Ureter (tissue), 1 donor: ENCODE data around the gene ZNF331. TPM values are rescaled to one million over a fixed set of nuclear protein-coding genes. Genes with fewer than 3 reads are reported as not detected.
"Not testable (repeated sequence)": the region's sequence is repeated elsewhere in the genome, so short reads cannot be mapped to it uniquely, and the experiment has no call there.

Experiments
- DNase-seq: peaks from one replicate; pipeline ENCODE4 v3.0.0-alpha.2; 2020; ENCODE audit warnings: low spot score
- total RNA-seq: library from RNA; stranded (reverse); gene quantifications from one replicate; pipeline ENCODE4 v1.2.4, GENCODE V29; 2023
- donor health status: DM: yes; HTN: yes; CAD: no.

ZNF331 gene
- 23.9 TPM for total RNA-seq

DNA sequence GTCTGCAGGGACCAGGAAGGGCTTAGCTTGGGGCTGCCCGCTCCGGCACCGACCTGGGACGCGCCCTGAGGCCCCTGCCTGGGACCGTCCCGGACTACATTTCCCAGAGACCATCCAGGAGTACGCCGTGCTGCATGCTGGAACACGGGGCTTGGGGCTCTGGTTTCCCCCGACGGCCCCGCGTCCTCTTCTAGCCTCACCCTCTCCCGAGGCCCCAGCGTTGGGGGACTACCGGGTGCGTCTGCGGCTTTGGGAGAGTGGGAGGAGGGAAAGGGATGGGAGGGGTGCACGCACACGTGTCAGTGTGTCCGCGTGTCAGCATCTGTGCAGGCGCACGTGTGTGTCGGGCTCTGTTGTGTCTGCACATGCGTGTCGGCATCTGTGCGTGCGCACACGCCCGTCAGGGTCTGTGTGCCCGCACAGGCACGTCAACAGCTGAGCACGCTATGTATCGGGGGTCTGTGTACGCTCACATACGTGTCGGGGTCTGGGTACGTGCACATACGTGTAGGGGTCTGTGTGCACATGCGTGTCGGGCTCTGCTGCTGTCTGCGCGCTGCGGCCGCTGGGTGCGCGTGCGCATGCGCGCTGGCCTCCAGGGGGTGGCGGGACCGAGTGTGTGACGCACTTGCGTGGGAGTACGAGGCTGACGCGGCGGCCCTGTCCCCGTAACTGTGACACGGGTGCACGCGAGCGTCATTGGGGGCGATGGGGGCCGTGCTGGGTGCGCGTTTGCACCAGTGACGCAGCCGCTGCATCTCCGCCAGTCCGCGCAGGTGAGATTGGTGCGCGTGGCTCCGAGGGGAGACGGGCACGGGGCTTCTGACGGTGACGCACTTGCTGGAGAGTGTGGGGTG, at the start of gene ZNF331:
ZNF331 (plus strand) TSS at position 625 of the 857 bp plus-strand sequence. CDS start 31,232 bp downstream, outside the sequence.
- DNase-seq: peak; percentile 83

DNA sequence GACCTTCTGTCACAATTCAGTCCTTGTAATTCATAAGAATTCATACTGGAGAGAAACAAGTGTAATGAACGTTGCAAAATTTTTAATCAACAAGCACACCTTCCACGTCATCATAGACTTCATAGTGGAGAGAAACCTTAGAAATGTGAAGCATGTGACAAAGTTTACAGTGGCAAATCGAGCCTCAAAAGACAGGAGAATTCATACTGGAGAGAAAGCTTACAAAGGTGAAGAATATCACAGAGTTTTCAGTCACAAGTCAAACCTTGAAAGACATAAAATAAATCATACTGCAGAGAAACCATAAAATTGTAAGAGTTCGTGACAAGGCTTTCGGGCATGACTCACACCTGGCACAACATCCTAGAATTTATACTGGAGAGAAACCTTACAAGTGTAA, 45.8 kb upstream of the ZNF331 start:
- no peak for DNase-seq

DNA sequence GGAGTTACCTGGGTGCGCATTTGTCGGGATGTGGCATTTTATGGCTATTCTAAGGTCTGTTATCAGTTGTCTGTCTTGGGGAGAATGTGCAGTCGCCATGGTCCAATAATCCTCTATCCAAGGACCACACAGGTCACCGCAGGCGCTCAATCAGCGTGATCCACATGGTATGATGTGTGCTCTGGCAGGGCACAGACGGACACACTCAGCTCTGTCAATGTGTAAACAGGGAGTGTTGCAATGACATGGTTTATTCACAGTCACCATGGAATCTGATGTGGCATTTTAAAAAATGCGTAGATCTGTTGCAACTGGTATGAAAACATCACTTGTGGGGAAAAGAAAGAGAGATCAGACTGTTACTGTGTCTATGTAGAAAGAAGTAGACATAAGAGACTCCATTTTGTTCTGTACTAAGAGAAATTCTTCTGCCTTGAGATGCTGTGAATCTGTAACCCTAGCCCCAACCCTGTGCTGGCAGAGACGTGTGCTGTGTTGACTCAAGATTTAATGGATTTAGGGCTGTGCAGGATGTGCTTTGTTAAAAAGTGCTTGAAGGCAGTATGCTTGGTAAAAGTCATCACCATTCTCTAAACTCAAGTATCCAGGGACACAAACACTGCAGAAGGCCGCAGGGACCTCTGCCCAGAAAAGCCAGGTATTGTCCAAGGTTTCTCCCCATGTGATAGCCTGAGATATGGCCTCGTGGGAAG, 40.5 kb upstream of the ZNF331 start:
- DNase-seq: not testable (repeated sequence)

DNA sequence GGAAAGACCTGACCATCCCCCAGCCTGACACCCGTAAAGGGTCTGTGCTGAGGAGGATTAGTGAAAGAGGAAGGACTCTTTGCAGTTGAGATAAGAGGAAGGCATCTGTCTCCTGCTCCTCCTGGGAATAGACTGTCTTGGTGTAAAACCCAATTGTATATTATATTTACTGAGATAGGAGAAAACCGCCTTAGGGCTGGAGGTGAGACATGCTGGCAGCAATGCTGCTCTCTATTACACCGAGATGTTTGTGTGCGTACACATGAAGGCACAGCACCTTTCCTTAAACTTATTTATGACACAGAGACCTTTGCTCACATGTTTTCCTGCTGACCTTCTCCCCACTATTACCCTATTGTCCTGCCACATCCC, 39.9 kb upstream of the ZNF331 start:
- not testable (repeated sequence) for DNase-seq

DNA sequence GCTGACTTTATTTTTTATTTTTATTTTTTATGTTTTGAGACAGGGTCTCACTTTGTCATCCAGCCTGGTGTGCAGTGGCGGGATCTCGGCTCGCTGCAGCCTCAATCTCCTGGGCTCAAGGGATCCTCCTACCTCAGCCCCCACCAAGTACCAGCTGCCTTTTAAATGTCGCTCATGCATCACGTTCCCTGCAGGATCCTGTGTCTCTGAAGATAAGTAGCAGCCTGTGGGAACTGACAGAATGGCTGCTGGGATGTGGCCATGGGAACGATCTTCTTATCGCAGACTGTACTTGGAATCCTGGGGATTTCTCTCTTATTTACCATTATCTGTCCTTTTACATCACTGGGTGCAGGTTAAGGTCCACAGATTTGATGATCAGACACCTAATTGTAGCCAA, 34.8 kb upstream of the ZNF331 start:
- not testable (repeated sequence) for DNase-seq

DNA sequence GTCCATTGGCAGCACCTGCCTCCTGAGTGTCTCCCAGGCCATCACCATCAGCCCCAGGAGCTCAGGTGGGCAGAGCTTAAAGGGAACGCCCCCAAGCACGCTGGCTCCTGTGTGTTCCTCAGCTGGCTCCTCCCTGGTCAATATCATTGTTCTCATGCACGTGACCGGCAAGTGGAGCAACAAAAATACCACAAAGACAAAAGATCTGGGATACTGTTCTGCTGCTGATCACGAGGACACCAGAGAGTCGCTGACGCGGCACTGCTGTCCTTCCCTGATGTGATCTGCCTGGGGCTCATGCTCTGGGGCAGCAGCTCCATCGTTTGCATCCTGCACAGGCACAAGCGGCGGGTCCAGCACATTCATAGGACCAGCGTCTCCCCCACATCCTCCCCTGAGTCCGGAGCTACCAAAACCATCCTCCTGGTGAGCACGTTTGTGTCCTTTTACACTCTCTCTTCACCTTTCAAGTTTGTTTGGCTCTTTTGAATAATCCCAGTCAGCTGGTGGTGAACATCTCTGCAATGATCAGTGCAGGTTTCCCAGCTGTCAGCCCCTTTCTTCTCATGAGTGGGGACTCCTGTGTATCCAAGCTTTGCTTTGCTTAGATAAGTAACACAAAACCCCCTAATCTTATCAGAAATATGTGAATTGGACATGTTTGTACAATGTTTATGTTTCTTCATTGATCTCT, 34.1 kb upstream of the ZNF331 start:
- DNase-seq: not testable (repeated sequence)

DNA sequence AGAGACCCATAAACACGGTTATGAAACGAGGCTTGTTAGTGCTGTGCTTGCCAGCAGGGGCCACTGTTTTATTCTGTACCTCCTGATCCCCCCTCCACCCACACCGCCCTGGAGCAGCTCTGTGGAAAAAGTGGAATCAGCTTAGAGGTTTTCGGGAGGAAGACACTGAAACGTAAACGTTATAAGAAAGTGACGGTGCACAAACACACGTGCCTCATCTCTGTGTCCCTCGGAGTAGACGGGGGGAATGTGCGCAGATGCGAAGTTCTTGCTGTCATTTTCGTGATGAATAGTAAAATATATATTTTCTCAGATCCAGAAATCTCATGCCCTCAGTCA, 33.6 kb upstream of the ZNF331 start:
- DNase-seq: not testable (repeated sequence)

DNA sequence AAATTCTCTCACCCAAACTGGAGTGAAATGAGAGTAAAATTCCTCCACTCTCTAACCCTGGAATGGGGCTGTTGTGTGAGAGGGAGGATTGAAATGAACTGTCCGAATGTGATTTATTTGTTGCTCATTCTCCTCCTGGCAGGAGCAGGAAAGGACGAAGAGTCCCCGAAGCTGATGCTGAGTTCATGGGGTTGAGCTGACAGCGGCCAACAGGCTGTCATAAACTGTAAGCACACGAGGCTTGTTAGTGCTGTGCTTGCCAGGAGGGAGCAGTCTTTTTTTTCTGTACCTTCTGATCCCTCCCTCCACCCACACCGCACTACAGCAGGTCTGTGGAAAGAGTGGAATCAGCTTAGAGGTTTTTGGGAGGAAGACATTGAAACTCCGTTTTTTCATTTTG, 33.1 kb upstream of the ZNF331 start:
- DNase-seq: no peak

DNA sequence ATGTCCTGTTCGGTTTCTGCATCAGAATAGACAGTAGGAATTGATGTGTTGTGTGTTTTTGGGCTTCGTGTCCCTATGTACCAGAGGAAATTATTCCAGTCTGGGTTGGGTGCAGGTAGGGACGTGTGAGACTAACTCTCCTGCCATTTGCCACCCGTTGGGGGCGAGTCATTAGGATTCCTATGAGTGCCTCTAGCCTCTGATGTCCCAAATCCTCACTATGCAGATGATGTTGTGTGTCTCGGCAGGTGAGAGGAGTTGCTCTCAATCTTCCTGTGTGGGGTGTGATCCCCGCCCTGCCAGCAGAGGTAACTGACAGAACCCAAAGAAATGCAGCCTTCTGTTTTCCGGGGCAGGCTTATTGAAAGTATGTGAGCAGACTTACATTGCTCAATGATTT, 31.2 kb upstream of the ZNF331 start:
- no peak for DNase-seq

DNA sequence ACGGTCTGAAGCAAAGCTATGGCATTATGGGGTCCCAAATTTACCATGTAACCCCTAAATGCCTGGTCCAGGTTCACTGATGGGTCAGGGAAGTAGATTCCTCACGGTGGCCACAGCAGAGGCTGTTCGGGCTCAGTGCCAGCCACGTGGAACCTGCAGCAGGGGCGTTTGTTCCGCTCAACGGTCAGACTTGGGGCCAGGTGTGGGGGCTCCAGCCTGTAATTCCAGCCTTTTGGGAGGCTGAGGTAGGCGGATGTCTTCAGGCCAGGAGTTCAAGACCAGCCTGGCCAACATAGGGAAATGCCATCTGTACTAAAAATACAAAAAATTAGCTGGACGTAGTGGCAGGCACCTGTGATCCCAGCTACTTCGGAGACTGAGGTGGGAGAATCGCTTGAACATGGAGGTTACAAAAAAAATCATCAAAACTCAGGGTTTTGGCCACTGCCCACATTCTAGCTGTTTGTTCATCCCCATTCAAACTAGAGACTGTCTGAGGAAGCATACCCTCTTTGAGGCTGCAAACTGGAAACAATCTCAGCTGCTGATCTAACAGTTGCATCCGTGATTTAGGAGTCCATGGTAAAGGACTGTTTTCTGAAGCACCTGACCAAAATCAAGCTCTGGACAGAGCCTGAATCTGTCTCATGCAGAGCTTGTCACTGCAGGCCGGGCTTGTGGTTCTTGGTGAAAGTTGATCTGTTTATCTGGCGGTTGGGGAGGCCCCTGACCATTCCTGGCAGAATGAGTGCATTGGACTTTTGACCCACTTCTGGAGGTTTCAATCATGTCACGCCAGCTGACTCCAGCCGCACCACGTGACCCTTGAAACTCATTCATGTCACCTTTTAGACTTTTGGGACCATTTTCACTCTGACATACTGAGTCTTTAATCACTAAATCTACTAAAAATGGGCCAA, 30.2 kb upstream of the ZNF331 start:
- DNase-seq: no peak

DNA sequence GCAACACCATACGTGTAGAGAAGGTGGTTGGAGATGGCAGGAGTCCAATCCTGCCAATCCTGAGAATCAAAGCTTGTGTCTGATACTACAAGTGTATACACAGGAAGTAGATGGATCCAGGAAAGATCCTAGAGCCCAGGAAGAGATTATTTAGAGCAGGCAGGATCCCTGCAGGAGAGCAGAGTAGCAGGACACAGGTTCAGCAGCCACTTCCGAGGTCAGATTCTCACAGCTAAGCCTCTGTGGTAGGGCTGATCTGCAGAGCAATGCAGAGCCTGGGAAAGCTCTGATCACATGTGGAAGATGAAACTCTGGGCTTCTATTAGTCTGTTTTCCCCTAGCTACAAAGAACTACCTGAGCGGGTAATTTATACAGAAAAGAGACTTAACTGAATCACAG, 28.5 kb upstream of the ZNF331 start:
- no peak for DNase-seq

DNA sequence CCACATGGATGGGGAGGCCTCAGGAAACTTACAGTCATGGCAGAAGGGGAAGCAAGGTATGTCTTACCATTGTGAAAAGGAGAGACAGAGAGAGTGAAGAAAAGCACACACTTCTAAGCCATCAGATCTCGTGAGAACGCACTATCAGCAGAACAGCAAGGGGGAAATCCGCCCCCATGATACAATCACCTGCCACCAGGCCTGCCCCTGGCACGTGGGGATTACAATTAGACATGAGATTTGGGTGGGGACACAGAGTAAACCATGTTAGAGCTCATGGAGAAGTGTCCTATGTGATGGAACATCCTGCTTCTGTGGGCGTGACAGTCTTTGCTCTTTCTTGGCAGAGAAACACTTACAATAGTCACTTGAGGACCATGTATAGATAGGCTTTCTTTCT, 28.1 kb upstream of the ZNF331 start:
- no peak for DNase-seq

DNA sequence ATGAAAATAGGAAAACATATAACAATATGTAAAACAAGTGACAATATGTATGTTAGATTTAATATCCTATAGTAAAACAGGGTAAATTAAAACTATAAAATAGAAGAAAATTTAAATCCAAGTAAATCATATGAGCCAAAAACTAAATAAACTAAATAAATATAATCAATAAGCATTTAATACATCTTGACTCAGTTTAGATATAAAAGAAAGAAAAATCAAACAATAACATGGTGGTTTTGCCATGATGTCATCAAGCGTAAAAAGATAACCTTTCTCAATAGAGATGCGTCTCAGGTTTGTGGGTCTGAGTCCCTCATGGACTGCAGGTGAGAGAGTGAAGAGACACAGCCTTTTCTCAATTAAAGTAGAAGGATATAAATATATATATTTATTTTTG, 26.6 kb upstream of the ZNF331 start:
- DNase-seq: no peak

DNA sequence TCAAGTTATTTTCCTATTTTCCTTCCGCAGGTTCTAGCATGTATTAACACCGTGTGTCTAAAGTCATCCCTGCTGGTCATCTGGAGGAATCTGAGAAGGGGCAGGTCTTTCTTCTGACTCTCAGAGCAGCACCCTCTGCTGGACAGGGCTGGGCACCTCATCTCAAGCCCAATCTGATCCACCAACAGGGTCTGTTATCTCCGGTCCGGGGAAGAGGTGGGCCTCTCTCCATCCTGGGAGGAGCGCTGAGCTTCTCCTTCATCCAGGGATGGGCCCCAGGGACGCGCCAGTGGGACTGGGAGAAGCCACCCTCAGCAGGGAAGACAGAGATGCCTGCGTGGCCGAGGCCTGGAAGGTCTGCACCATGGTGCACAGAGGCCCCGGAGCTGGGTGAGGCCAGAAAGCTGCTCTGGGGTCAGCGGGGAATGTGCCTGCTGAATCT, 26.0 kb upstream of the ZNF331 start:
- DNase-seq: no peak

DNA sequence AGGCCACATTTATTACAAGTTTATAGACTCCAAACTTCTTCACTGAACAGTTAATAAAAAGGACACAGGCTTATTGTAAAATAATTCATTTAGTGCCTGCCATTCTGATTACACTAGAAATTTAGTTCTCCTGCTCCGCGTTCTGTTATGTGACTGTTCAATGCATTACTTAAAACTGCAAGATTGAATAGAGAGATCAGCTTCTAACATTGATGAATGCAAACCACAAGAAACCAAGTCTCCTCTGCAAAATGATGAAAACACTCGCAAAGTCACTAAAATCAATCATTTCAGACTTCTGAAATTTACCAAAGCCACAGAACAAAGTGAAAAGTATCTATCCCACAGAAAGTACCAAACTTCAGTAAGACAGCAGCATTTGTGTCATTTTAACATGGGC, 22.9 kb upstream of the ZNF331 start:
- DNase-seq: not testable (repeated sequence)

DNA sequence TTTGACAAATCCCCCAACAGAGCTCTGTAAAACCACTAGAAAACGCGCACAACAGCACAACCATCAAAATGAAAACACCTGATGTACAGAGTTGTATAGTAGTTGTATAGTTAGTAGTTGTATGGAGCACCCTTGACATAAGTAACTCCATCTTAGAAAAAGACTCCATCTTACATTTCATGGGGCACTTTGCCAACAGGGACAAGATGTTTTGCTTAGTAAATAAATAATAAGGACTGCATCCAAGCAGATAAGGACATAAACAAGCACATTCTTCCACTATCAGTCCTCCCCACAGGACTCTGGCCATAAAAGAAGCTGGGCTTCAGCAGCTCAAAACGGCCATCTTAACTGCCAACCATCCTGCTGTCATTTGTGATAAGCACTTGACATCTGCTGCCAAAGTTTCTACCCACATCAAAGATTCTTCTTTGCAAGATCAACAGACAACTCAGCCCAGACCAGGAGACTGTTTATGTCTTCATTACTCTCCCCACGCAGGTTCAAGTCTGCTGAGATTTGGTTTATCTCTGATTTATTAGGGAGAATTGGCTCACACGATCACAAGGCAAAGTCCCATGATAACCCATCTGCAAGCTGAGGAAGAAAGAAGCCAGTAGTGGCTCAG, 20.7 kb upstream of the ZNF331 start:
- no peak for DNase-seq

DNA sequence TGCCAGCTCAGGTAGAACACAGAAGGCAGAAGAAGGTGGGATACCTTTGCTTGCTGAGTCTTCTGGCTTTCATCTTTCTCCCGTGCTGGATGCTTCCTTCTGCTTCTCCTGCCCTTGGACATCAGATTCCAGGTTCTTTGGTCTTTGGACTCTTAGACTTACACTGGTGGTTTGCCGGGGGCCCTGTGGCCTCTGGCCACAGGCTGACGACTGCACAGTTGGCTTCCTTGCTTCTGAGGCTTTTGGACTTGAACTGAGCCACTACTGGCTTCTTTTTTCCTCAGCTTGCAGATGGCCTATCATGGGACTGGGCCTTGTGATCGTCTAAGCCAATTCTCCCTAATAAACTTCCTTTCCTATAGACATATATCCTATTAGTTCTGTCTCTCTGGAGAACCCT, 19.8 kb upstream of the ZNF331 start:
- no peak for DNase-seq

DNA sequence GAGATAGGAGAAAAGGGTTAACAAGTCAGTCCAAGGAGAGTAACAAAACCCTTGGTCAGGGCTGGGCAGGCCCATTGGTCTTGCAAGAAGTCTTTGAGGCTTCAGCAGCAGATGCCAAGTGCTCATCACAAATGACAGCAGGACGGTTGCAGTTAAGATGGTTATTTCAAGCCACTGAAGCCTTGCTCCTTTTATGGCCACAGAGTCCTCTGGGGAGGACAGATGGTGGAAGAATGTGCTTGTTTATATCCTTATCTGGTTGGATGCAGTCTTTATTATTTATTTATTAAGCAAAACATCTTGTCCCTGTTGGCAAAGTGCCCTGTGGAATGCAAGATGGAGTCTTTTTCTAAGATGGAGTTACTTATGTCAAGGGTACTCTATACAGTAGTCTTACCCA, 19.2 kb upstream of the ZNF331 start:
- DNase-seq: no peak

DNA sequence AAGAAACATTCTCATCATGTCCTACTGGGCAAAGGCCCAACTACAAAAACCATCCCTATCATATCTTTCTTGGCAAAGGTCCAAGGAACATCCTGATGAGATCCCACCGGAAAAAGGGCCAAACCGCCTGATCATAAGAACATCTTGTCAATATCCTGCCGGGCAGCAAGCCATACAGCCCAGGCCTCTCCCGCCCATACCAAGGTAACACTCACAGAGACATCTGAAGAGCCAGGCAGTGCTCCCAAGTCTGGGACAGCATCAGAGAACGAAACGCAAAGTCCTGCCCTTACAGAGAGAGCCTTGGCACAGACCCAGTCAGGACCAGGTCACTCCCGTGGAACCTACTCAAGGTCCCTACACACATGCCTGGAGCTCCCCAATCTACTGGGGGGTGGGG, 18.5 kb upstream of the ZNF331 start:
- DNase-seq: no peak

DNA sequence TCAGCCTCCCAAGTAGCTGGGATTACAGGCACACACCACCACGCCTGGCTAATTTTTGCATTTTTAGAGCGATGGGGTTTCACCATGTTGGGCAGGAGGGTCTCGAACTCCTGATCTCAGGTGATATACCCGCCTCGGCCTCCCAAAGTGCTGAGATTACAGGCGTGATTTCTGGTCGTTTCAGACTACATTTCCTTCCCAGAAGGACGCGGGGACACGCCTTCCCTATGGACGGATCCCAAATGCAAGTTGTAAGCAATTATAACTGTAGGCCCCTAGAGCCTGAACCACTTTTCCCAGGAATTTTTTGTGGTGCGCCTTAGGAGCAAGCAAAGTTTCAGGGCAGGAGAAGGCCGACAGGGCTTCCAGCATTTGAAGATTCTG, 17.8 kb upstream of the ZNF331 start:
- no peak for DNase-seq
